ENCODE results near the gene SLC25A45.
"Not testable (repeated sequence)": the region's sequence is repeated elsewhere in the genome, so short reads cannot be mapped to it uniquely, and the experiment has no call there.

Gene SLC25A45

GRCh38 chr11:65420979-65421793 is 38.7 kb upstream of the SLC25A45 start:
- peak; percentile 70 to 73 for DNase-seq

GRCh38 chr11:65420506-65420905 is 38.1 kb upstream of the SLC25A45 start:
- no peak for DNase-seq

- DNase-seq: peak; percentile 92
Measured at GRCh38 chr11:65419772-65420481, 37.5 kb upstream of the SLC25A45 start.

GRCh38 chr11:65419460-65419771 is 37.0 kb upstream of the SLC25A45 start:
- no peak for DNase-seq

GRCh38 chr11:65418681-65419459 is 36.4 kb upstream of the SLC25A45 start:
- DNase-seq: peak; percentile 96 to 97

GRCh38 chr11:65418431-65418680 is 35.9 kb upstream of the SLC25A45 start:
- DNase-seq: peak in 1 of 2 experiments; percentile 39

- DNase-seq: peak; percentile 57
Measured at GRCh38 chr11:65417702-65418430, 35.4 kb upstream of the SLC25A45 start.

GRCh38 chr11:65416841-65417701 is 34.6 kb upstream of the SLC25A45 start:
- peak; percentile 58 to 61 for DNase-seq

- DNase-seq: peak; percentile 63 to 67
Measured at GRCh38 chr11:65416341-65416824, 33.9 kb upstream of the SLC25A45 start.

- DNase-seq: no peak
Measured at GRCh38 chr11:65415499-65416340, 33.3 kb upstream of the SLC25A45 start.

- DNase-seq: no peak
Measured at GRCh38 chr11:65414776-65415498, 32.5 kb upstream of the SLC25A45 start.

- not testable (repeated sequence) for DNase-seq
Measured at GRCh38 chr11:65413077-65413664, 30.7 kb upstream of the SLC25A45 start.

- no peak for DNase-seq
Measured at GRCh38 chr11:65412271-65413076, 30.0 kb upstream of the SLC25A45 start.

- DNase-seq: no peak
Measured at GRCh38 chr11:65411681-65412070, 29.2 kb upstream of the SLC25A45 start.

GRCh38 chr11:65410936-65411680 is 28.7 kb upstream of the SLC25A45 start:
- DNase-seq: no peak

GRCh38 chr11:65404638-65405339 is 22.3 kb upstream of the SLC25A45 start:
- no peak for DNase-seq

- peak in 1 of 2 experiments; percentile 36 for DNase-seq
Measured at GRCh38 chr11:65404210-65404609, 21.8 kb upstream of the SLC25A45 start.

Data from Kasumi-1 (cell line).